Measurements from ENCODE around the gene ISYNA1.

GRCh38 chr19:18475762-18476331, 37.9 kb upstream of the ISYNA1 start:
- TF ChIP-seq CTCF (conservative IDR thresholded peaks at IDR 0.05) (no peak), EZH2 (IDR thresholded peaks at IDR 0.05; ENCODE audit: low read depth) (no peak)
